ENCODE data around the gene RND3.

DNA sequence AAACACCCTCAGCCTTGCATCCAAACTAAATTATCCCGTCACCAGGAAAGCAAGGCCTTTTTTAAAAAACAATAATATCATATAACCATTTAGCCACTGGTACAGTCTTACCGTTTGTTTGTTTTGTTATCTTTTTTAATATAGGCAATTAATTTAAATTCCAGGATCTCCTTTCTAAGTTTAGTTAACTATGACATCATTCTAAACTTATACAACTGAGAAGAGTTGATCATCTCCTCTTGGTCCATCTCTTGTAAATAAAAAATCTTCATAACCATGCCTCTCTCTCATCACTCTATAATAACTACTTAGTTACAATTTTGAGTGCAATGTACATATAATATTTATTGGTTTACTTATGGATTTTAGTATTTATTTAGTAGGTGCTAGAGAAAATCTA is 46.2 kb downstream of the RND3 start:
- TF ChIP-seq TAF1 (IDR thresholded peaks at IDR 0.05; ENCODE audit: low read depth, low read length) (no peak), POLR2A (IDR thresholded peaks at IDR 0.05; ENCODE audit: low read depth, low read length) (no peak)
